BLaER1 (cell line): ENCODE results near the gene PANK3.
A peak's percentile ranks its signal among the peaks of the same experiment; 100 is the strongest.
"Not testable (repeated sequence)": the region's sequence is repeated elsewhere in the genome, so short reads cannot be mapped to it uniquely, and the experiment has no call there.

Experiments
- H3K27ac ChIP-seq: shearing (Covaris generic); formaldehyde crosslinking; 2 replicates; pipeline ENCODE4 v1.8.1; 2022
- H3K27me3 ChIP-seq: shearing (Covaris generic); formaldehyde crosslinking; 2 replicates; pipeline ENCODE4 v1.8.1; 2022
- H3K36me3 ChIP-seq: shearing (Covaris generic); formaldehyde crosslinking; 2 replicates; pipeline ENCODE4 v1.8.1; 2022
- H3K4me1 ChIP-seq: shearing (Covaris generic); formaldehyde crosslinking; 2 replicates; pipeline ENCODE4 v1.8.1; 2022
- H3K4me2 ChIP-seq: shearing (Covaris generic); formaldehyde crosslinking; 2 replicates; pipeline ENCODE4 v1.8.1; 2022
- H3K4me3 ChIP-seq: shearing (Covaris generic); formaldehyde crosslinking; 2 replicates; pipeline ENCODE4 v1.8.1; 2022
- H3K9ac ChIP-seq: shearing (Covaris generic); formaldehyde crosslinking; 2 replicates; pipeline ENCODE4 v1.8.1; 2022
- H3K9me3 ChIP-seq: shearing (Covaris generic); formaldehyde crosslinking; 2 replicates; pipeline ENCODE4 v1.8.1; 2022
- H4K20me1 ChIP-seq: shearing (Covaris generic); formaldehyde crosslinking; 2 replicates; pipeline ENCODE4 v1.8.1; 2022
- Cebpa-rat ChIP-seq: shearing (Covaris generic); IDR thresholded peaks from 2 replicates; pipeline ENCODE4 v1.8.1; 2022

Gene PANK3

GRCh38 chr5:168579488-168580226 lies 489 bp upstream of the PANK3 start:
- H3K4me1 ChIP-seq = peaks cover 24% of the 10 kb centered on the region

GRCh38 chr5:168578006-168578405 lies 1.2 kb downstream of the PANK3 start:
- Histone ChIP-seq H3K4me1 (peaks cover 24% of the 10 kb centered on the region), H3K27me3 (no peaks in the 10 kb centered on the region), H3K9ac (peak overlapping the region; percentile 98), H3K4me2 (peak overlapping the region; percentile 93), H4K20me1 (peaks cover 54% of the 10 kb centered on the region), H3K36me3 (peaks cover 33% of the 10 kb centered on the region), H3K4me3 (peak overlapping the region; percentile 95), H3K9me3 (peaks cover 23% of the 10 kb centered on the region), H3K27ac (peak overlapping the region; percentile 97)
- no peak for TF ChIP-seq Cebpa-rat

More at GRCh38 chr5:168579488-168580226, 489 bp upstream of the PANK3 start:
- peak overlapping the region; percentile 97 for H3K27ac ChIP-seq
- peak overlapping the region; percentile 95 for H3K4me3 ChIP-seq
- H3K9ac ChIP-seq = peak overlapping the region; percentile 98
- H3K36me3 ChIP-seq = peaks cover 25% of the 10 kb centered on the region
- peaks cover 46% of the 10 kb centered on the region for H4K20me1 ChIP-seq
- no peaks in the 10 kb centered on the region for H3K27me3 ChIP-seq
- TF ChIP-seq Cebpa-rat = no peak
- peak overlapping the region; percentile 93 for H3K4me2 ChIP-seq
- peaks cover 18% of the 10 kb centered on the region for H3K9me3 ChIP-seq

GRCh38 chr5:168575391-168576372 lies 3.5 kb downstream of the PANK3 start:
- H3K9me3 ChIP-seq = peaks cover 18% of the 10 kb centered on the region
- H3K27ac ChIP-seq = no peak overlapping the region
- H3K27me3 ChIP-seq = no peaks in the 10 kb centered on the region
- peaks cover 77% of the 10 kb centered on the region for H4K20me1 ChIP-seq
- peaks cover 24% of the 10 kb centered on the region for H3K4me1 ChIP-seq
- H3K4me3 ChIP-seq = no peak overlapping the region
- no peak for TF ChIP-seq Cebpa-rat
- H3K9ac ChIP-seq = no peak overlapping the region
- H3K36me3 ChIP-seq = peaks cover 52% of the 10 kb centered on the region
- H3K4me2 ChIP-seq = no peak overlapping the region

GRCh38 chr5:168574156-168574555 lies 5.0 kb downstream of the PANK3 start:
- Histone ChIP-seq H4K20me1 (peaks cover 92% of the 10 kb centered on the region), H3K4me1 (peaks cover 16% of the 10 kb centered on the region), H3K36me3 (peaks cover 67% of the 10 kb centered on the region), H3K9me3 (peaks cover 18% of the 10 kb centered on the region)
- not testable (repeated sequence) for H3K4me2 ChIP-seq, H3K27me3 ChIP-seq, H3K4me3 ChIP-seq, H3K27ac ChIP-seq, H3K9ac ChIP-seq

GRCh38 chr5:168573663-168574062 lies 5.5 kb downstream of the PANK3 start:
- Histone ChIP-seq H3K9me3 (peaks cover 18% of the 10 kb centered on the region), H3K4me1 (peaks cover 16% of the 10 kb centered on the region), H4K20me1 (peaks cover 90% of the 10 kb centered on the region), H3K36me3 (peaks cover 67% of the 10 kb centered on the region)
- not testable (repeated sequence) for H3K4me2 ChIP-seq, H3K4me3 ChIP-seq, H3K9ac ChIP-seq, H3K27me3 ChIP-seq, H3K27ac ChIP-seq

GRCh38 chr5:168570490-168571328 lies 8.5 kb downstream of the PANK3 start:
- Histone ChIP-seq H3K9me3 (peaks cover 16% of the 10 kb centered on the region), H3K4me1 (no peaks in the 10 kb centered on the region), H3K4me3 (no peak overlapping the region), H3K4me2 (no peak overlapping the region), H4K20me1 (peaks cover 90% of the 10 kb centered on the region), H3K36me3 (peaks cover 83% of the 10 kb centered on the region), H3K9ac (no peak overlapping the region), H3K27ac (no peak overlapping the region), H3K27me3 (no peaks in the 10 kb centered on the region)
- TF ChIP-seq Cebpa-rat = no peak

- Histone ChIP-seq H4K20me1 (peaks cover 93% of the 10 kb centered on the region), H3K4me3 (no peak overlapping the region), H3K9me3 (no peaks in the 10 kb centered on the region), H3K27me3 (no peaks in the 10 kb centered on the region), H3K27ac (no peak overlapping the region), H3K4me1 (no peaks in the 10 kb centered on the region), H3K9ac (no peak overlapping the region), H3K36me3 (peaks cover 82% of the 10 kb centered on the region), H3K4me2 (no peak overlapping the region)
- TF ChIP-seq Cebpa-rat = no peak
Measured at GRCh38 chr5:168568738-168569137, 10.4 kb downstream of the PANK3 start.

- H3K4me2 ChIP-seq = no peak overlapping the region
- H4K20me1 ChIP-seq = peaks cover 85% of the 10 kb centered on the region
- peaks cover 89% of the 10 kb centered on the region for H3K36me3 ChIP-seq
- no peaks in the 10 kb centered on the region for H3K27me3 ChIP-seq
- TF ChIP-seq Cebpa-rat = no peak
- H3K9me3 ChIP-seq = no peaks in the 10 kb centered on the region
- H3K4me1 ChIP-seq = no peaks in the 10 kb centered on the region
- H3K27ac ChIP-seq = no peak overlapping the region
- no peak overlapping the region for H3K4me3 ChIP-seq
- H3K9ac ChIP-seq = no peak overlapping the region
Measured at GRCh38 chr5:168563959-168564358, 15.2 kb downstream of the PANK3 start.

GRCh38 chr5:168562279-168562678 lies 16.9 kb downstream of the PANK3 start:
- Histone ChIP-seq H3K36me3 (peaks cover 91% of the 10 kb centered on the region), H3K4me1 (no peaks in the 10 kb centered on the region), H3K27ac (no peak overlapping the region), H3K4me3 (no peak overlapping the region), H3K4me2 (no peak overlapping the region), H4K20me1 (peaks cover 69% of the 10 kb centered on the region), H3K9me3 (no peaks in the 10 kb centered on the region), H3K27me3 (no peaks in the 10 kb centered on the region), H3K9ac (no peak overlapping the region)
- TF ChIP-seq Cebpa-rat = no peak
